ENCODE data around the gene KRT81.
"Not testable (repeated sequence)": the region's sequence is repeated elsewhere in the genome, so short reads cannot be mapped to it uniquely, and the experiment has no call there.

KRT81 gene

DNA sequence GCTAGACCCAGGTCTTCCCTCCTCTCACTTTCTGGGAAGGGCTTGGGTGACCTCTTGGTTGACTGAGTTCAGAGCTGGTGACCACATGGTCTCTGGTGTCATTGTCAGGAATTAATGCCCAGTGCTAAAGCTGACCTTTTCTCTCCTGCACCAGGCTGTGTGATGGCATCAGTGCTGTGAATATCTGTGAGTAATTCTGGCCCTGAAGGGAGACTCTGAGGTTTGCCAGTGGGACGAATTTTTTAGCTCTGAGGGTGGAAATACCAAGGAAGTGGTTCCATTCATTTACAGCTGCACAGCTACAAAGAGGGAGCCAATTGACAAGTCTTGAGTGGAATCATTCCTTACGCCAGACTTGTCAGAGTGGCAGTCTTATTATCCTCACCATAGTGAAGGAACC is 23.1 kb downstream of the KRT81 start:
- no peak for DNase-seq

DNA sequence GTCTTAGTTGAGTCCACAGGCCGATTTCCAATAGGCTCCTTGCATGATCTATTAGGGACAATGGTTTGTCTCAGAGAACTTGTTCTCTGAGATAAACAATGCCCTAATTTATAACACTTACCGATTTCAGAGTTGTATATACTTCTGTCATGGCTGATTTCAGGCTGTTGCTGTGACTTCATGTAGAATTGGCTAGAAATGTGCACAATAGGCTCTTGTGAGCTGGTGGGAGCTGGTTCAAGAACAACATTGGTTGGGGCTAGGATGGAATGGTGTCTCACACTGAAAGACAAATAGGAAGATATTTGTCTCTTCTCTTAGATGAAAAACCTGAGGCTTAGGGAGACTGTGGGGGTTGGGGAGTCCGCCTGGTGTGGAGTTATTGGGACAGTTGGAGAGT is 23.6 kb downstream of the KRT81 start:
- no peak for DNase-seq

DNA sequence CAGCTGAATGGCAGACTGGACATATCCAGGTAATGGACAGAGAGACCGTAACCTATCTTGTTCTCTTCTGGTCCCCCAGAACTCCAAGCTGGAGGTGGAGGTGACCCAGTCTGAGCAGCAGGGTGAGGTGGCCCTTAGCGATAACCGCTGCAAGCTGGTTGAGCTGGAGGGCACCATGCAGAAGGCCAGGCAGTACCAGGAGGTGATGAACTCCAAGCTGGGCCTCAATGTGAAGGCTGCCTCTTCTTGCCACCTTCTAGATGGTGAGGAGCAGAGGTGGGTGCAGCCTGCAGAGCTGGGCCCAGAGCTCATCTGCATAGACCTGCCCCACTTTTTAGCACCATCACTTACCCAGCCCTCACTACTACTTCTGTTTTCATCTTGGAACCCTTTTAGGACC is 24.1 kb downstream of the KRT81 start:
- DNase-seq, result no peak

DNA sequence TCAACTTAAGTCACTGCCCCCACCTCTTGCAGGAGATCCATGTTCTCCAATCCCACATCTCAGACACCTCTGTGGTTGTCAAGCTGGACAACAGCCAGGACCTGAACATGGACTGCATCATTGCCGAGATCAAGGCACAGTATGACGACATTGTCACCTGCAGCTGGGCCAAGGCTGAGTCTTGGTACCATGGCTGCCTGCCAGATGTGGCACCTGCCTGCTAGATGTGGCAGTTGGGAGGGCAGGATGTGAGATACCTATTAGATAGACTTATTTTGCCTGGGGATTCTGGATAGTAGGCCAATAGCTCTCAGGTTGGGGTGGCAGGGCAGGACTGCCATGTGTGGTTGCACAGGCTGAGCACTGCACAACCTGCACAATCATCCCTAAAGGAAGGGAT is 24.8 kb downstream of the KRT81 start:
- DNase-seq, result no peak

DNA sequence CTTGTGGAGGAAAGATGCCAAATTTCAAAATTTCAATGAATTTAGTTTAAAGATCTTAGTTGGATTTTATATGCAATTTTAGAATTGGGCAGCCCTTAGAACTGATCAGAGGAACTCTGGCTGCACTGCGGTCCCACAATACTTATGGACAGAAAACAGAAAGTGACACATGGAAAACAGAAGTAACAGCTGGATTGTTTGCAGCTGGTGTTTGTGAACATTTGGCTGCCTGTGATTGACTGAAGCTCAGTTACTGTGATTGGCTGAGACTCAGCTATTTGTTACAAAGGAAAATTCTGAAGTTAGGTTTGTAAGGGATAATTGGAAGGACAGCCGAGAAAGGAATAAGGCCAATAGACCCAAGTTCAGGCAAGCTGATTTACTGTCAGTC is 26.9 kb downstream of the KRT81 start:
- DNase-seq, result no peak

DNA sequence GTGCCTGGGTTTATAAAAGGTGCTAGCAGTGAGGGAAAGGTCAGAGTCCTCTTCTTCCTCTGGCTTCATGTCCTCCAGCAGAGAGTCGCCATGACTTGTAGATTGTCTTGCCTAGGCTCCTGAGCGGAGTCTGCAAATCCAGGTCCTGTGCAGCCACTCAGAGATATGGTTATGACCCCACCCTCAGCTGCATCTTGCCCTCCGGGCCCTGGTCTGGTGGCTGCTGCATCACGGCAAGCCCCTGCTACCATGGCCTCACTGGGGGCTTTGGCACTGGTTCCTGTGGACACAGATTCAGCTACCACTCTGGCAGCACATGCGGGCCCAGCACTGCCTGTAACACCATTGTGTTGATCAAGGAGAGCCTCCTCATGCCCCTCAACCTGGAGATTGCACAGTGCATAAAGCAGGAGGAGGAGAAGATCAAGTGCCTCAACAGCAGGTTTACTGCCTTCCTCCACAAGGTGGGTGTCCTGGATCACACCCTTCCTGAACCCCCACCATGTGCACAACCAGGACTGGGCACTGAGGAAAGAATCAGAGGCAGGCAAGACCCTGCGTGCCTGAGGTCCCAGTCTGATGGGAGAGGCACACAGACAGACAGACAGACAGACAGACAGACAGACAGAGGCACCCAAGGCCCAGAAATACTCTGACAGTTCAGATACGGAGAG is 27.4 kb downstream of the KRT81 start:
- no peak for DNase-seq

DNA sequence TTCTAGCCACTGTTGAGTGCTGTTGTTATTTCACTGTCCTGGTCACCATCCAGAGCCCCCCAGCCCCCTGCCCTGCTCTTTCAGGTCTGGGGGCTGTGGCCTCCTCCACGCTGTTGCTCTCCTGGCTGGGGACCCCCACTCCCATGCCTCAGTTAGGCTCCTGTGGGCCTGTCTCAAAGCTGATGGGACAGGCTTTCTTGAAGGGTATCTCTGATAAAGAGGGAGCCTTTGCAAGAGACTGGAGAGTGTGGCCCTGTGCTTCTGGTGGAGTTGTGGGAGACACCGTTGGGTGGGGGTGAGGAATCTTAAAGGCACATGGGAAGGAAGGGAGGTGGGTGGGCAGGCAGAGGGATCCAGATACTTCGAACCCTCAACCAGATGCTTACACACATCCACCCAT is 29.0 kb downstream of the KRT81 start:
- no peak for DNase-seq

DNA sequence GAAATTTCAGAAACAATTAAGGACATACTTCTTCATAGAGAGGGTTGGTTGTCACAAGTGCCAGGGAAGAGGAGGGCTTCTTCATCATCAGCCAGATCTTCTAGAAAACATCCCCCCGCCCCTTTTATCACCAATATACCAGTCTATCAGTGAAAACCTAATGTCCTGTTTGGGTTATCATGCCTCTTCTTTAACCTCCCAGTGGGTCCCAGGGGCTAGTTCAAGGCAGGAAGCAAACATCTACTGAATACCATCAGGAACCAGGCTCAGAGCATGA is 30.2 kb downstream of the KRT81 start:
- no peak for DNase-seq

DNA sequence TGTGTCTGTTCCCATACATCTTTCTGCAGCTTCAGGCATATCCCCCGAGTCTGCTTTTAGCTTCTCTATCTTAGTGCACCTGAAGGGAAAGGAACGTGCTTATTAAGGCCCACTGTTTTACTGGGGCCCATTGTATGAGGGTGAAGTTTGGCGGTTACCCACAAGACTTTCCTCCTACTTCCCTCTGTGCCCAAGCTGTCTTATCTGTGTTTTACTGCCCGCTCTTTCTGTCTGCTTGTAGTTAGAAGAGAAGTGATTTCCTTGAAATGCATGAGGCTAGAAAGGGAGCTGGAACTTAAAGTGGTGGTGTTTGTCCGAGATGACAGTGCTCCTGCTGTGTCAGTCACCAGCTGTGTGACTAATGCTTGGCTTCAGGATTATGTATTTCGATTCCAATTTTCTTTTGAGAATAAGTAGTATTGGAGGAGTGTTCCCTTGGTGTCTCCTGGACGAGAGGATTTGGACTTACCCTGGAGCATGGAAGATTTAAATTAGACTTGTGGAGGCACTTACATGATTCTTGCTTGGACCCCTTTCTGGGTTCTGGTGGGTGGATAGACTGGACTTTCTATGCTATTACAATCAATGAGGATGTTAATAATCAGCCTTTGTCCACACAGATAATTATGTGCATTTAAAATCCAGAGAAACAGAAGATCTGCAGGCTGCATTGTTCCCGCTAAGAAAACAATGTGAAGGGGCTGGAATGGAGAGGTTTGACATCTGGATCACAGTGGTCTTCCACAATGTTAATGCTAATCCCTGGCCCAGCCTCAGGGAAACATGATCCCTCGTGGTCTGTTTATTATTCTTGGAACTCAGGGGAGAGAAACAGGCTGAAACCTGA is 30.8 kb downstream of the KRT81 start:
- DNase-seq, result no peak

DNA sequence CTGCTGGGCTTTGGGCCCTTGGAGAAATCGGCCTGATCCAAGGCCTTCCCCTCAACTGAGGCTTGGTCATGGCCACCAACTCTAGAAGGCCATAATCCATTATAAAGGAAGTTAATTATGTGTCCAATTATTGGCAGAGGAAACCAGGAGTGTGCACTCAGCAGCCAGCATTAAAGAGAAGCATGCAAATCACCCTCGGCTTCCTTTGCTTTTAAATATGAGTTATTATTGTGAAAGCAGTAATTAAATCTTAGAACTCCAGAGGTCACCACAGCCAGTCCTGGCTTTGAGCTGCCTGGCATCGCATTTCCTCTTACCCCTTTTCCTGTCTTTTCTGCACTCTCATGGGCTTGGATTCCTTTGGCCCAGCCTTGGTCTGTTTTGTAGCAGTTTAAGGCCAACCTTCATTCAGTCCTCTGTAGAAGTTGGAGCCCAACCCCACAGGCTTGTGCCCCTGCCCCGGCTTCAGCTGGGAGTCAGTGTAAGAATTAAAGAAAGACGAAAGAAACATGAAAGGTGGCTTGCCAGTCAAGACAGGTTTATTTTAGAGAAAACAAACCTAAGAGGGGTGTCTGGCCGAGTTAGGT is 31.6 kb downstream of the KRT81 start:
- DNase-seq, result no peak

DNA sequence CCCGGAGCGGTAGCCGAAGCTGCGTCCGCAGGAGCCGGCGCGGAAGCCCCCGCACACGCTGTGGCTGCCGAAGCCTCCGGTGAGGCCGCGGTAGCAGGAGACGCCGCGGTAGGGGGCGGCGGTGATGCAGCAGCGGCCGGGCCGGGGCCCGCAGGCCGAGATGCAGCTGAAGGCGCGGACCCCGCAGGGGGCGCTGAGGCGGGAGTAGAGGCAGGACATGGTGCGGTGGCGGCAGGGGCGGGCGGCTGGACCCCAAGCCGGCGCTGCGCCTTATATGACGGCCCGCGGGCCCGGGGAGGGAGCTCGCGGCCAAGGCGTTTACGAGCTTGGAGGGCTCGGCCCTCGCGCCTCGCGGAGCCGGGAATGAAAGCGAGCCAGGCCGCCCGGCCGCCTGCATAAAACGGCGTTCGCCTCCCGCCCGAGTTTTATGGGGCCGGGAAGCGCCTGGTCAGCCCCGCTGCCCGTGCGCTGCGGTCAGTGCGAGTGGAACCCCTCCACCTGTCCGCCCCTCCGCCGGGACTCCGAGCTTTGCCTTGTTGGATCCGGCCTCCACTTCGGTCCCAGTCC is 32.9 kb downstream of the KRT81 start:
- DNase-seq, result no peak

DNA sequence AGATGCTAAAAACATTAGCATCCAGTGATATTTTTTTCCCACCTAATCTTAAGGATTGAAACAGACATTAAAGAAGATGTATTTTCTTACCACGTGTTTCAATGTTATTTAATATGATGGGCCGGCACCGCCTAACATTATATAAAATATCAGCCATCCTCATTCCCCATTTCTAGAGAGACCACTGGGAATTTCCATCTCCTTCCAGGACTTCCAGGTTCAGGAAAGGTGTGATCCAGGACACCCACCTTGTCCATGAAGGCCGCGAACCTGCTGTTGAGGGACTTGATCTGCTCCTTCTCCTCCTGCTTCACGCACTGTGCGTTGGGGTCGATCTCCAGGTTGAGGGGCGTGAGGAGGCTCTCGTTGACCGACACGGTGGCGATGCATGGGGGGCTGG is 33.4 kb downstream of the KRT81 start:
- DNase-seq, result not testable (repeated sequence)

DNA sequence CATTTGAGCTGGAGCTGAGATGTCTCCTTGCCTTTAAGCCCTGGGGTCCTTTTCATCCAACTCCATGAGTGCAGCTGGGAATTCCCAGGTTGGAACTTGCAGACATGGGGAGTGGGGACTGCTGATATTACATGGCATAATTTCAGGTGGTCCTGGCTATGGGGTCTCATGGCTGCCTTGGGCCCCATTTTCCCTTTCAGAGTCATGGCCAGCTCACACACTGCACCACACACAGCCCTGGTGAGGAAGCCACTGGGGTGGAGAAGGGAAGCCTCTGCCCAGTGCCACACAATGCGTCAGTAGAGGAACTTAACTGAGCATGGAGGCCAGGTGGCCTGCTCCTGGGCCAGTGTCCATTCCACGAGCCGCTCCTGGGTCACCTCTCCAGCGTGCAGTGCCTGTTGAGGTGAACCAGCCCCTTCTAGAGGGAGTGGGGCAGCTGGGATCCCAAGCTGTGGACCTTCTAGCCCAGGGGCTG is 34.2 kb downstream of the KRT81 start:
- no peak for DNase-seq

DNA sequence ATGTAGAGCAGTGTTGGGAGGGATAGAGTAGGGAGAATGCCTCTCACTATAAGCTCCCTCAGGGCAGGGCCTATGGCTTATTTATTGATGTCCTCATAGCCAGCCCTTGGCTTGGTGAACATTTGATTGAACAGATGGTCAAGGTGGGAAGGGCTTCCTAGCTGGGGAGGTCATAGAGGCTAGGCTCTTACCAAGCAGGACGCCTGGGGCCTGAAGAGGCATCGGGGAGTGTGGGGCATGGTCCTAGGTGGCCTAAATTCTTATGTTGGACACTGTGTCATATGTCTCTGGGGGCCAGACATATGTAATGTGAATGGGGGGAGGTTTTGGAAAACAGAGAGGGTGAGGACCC is 34.8 kb downstream of the KRT81 start:
- DNase-seq, result no peak

DNA sequence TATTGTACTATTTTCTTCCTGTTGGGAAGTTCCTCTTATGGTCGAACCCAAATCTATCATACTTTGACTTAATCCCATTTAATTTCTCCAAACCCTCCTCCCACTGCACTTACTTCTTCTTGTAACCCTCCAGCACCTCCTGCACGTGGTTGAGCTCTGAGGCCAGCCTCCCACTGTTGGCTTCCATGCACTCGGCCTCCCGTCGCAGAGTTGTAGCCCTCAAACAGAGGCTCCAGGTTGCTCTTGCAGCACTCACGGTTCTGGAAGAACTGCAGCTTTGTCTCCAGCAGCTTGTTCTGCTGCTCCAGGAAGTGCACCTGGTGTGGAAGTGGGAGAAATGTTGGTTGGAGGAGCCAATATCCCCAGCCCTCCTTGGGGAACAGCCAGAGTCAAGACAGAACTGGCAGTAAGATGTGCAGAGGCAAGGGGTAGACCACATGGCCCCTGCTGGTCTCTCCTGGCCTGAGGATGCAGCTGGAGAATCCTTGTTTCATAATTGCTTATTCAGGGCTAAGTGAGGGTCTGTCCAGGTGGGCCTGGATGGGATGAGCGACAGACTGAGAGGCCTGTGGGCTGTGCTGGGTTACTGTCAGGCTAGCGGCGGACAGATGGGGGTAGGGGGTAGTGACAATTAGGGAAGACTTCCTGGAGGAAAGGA is 35.3 kb downstream of the KRT81 start:
- DNase-seq, result no peak

DNA sequence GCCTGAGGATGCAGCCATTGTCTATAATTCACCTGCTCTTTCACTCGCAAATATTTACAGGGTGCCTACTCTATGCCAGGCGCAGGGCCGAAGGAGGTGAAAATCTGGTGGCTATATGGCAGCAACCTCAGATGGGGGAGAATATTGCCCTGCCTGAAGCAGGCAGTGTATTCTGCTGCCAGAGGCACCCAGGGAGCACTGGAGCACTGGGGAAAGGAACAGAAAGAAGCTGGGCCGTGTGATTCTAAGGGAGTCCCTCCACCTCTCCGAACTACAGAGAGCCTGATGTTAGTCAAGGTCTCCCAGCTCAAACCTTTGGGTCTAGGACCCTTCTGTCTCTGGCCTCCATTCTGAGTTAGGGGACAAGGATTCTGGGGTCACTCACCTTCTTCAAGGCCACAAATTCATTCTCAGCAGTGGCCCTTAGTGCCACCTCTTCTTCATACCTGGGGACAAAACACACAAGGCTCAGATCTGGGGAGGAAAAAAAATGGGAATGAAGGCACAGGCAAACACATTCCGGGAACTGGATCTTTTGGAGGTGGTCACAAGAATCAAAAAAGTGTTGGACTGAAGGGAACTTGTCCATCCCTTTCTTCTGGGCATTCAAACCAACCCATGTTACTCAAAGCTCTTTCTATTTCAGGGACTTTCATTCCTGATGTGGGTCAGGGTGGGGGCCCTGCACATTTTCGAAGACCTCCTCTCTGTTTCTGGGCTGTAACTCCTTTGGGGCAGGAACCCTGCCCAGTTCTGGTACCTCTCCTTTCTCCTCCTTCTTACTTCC is 36.2 kb downstream of the KRT81 start:
- no peak for DNase-seq

DNA sequence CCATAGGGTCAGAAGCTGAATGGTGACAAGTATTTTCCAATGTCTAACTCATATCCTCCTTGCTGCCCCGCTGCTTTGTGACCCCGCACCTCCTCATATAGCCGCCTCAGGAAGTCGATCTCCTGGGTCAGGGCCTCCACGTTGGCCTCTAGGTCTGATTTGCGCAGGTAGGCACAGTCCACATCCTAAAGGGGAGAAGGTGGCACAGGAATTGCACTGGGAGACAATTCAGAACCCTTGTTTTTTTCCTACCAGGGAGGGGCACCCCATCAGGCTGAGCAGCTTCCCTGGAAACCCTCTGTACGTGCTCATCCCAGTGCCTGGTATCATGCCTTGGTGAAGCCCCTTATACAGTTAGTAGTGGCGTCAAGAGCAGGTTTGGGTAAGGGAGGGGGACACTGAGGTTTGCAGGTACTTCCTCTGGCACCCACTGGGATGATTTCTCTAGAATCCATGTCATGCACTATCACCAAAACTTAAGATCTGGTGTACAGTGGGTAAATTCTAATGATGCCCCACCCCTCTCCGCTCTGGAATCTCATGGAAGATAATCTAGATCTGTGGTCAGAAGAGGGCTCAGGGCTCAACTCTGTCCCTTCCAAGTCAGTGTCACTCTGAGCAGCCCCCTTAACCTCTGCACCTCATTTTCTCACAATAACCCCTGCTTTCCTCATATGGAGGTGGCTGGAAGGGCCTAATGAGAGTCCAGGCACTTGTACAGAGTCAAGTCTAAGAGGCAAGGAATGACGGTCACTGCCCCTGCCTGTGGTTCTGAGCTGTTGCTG is 37.0 kb downstream of the KRT81 start:
- no peak for DNase-seq

DNA sequence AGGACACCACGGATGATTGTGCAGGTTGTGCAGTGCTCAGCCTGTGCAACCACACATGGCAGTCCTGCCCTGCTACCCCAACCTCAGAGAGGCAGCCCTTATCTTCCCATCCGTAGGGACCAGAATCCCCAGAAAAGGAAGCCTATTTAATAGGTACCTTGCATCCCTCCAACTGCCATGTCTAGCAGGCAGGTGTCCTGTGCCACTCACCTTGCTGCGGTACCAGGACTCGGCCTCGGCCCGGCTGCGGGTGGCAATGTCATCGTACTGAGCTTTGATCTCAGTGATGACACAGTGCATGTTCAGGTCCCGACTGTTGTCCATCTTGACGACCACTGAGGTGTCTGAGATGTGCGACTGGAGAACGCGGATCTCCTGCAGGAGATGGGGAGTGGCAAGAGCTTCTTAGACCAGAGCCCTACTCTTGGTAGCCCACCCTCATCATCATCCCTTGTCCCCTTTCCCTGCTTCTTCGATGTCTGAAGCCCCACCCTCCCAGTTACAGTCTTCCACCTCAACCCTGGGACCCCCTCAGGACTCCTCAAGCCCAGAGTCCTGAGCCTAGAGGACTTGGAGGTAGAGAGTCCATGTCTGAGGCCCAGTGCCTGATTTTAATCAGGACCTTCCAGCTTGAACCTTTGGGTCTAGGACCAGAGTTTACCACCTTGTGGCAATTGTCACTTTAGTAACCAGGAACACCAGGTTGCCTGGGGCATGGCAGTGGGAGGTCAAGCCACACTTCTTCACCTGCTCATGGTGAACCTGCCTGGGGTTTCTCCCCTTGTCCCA is 37.7 kb downstream of the KRT81 start:
- DNase-seq, result no peak

DNA sequence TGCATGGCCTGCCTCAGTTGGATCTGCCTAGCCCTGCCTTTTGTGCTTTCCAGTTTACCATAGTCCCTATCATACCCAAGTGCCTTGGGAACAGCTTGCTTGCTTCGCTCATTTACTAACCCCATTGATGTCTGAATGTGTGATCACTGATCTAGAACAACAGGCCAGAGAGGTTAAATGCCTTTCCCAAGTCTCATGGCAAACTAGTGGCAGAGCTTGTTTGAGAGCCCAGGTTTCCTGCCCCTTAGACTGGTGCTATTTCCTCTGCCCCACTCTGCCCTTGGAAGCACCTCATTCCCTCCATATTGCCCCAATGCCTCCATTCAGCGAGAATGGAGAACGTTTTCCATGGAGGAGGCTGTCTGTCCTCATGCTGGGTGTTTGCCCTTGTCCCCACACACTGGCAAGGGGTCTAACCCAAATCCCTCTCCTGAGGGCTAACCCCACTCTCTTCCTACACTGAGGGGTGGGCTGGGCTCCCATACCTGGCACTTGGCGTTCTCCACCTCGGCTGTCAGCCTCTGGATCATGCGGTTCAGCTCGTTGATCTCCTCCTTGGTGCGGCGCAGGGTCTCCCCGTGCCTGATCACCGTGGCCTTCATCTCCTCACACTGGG is 38.5 kb downstream of the KRT81 start:
- no peak for DNase-seq

DNA sequence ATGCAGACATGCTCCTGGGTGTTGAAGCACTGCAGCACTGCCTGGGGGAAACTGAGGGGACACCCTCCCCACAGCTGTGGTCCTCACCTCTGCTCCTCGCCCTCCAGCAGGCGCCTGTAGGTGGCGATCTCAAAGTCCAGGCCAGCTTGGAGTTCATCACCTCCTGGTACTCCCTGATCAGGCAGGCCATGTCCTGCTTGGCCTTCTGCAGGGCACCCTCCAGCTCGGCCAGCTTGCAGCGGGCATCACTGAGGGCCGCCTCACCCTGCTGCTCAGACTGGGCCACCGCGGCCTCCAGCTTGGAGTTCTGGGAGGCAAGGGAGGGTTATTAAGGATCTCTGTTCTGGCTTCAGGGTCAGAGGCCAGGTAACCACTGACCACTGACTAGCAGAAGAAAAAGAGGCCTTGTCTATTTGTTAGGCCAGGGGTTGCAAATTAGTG is 39.1 kb downstream of the KRT81 start:
- DNase-seq, result not testable (repeated sequence)
